TTC549 (cell line): ENCODE data around the gene PRDM10.

Experiments used
- FAIRE-seq: peaks from 2 replicates; lab custom pipeline; 2012; peaks lifted over from hg19 to GRCh38; lab: Jason Lieb, UNC

Gene PRDM10

GRCh38 chr11:130003717-130004001, 1.0 kb upstream of the PRDM10 start:
- no peak for FAIRE-seq

- FAIRE-seq: peak; percentile 96
These were observed 446 bp upstream of the PRDM10 start for GRCh38 chr11:130002846-130003716.

GRCh38 chr11:130001461-130002351, 929 bp downstream of the PRDM10 start:
- FAIRE-seq: no peak

GRCh38 chr11:130000552-130001176, 2.0 kb downstream of the PRDM10 start:
- no peak for FAIRE-seq

- no peak for FAIRE-seq
These were observed 3.2 kb downstream of the PRDM10 start for GRCh38 chr11:129999407-129999806.

GRCh38 chr11:129998905-129999304, 3.7 kb downstream of the PRDM10 start:
- no peak for FAIRE-seq

- FAIRE-seq: no peak
These were observed 4.5 kb downstream of the PRDM10 start for GRCh38 chr11:129998107-129998506.

- no peak for FAIRE-seq
These were observed 5.1 kb downstream of the PRDM10 start for GRCh38 chr11:129997513-129997912.

GRCh38 chr11:129996113-129996870, 6.3 kb downstream of the PRDM10 start:
- FAIRE-seq: no peak

GRCh38 chr11:129995163-129995562, 7.5 kb downstream of the PRDM10 start:
- FAIRE-seq: no peak

- FAIRE-seq: no peak
These were observed 10.3 kb downstream of the PRDM10 start for GRCh38 chr11:129992161-129992944.

GRCh38 chr11:129989149-129989813, 13.4 kb downstream of the PRDM10 start:
- no peak for FAIRE-seq

- FAIRE-seq: no peak
These were observed 14.7 kb downstream of the PRDM10 start for GRCh38 chr11:129987950-129988349.

- FAIRE-seq: no peak
These were observed 16.8 kb downstream of the PRDM10 start for GRCh38 chr11:129985823-129986222.

GRCh38 chr11:129980086-129980485, 22.5 kb downstream of the PRDM10 start:
- FAIRE-seq: no peak

- FAIRE-seq: no peak
These were observed 23.5 kb downstream of the PRDM10 start for GRCh38 chr11:129979046-129979605.

- FAIRE-seq: no peak
These were observed 24.2 kb downstream of the PRDM10 start for GRCh38 chr11:129978447-129978846.

- FAIRE-seq: no peak
These were observed 26.3 kb downstream of the PRDM10 start for GRCh38 chr11:129976328-129976727.

GRCh38 chr11:129975543-129975942, 27.1 kb downstream of the PRDM10 start:
- no peak for FAIRE-seq

GRCh38 chr11:129974672-129975071, 28.0 kb downstream of the PRDM10 start:
- no peak for FAIRE-seq
